ENCODE results near the gene UROC1. TPM values are rescaled to one million over a fixed set of nuclear protein-coding genes. Genes with fewer than 3 reads are reported as not detected.

UROC1 gene
- total and polyA plus RNA-seq, 2 of the 13 experiments (the other 11 are each of a cell fraction or from before 2014, with no cell fraction given) = 0.71 to 1.3 TPM

- TF ChIP-seq, protein P1, sequence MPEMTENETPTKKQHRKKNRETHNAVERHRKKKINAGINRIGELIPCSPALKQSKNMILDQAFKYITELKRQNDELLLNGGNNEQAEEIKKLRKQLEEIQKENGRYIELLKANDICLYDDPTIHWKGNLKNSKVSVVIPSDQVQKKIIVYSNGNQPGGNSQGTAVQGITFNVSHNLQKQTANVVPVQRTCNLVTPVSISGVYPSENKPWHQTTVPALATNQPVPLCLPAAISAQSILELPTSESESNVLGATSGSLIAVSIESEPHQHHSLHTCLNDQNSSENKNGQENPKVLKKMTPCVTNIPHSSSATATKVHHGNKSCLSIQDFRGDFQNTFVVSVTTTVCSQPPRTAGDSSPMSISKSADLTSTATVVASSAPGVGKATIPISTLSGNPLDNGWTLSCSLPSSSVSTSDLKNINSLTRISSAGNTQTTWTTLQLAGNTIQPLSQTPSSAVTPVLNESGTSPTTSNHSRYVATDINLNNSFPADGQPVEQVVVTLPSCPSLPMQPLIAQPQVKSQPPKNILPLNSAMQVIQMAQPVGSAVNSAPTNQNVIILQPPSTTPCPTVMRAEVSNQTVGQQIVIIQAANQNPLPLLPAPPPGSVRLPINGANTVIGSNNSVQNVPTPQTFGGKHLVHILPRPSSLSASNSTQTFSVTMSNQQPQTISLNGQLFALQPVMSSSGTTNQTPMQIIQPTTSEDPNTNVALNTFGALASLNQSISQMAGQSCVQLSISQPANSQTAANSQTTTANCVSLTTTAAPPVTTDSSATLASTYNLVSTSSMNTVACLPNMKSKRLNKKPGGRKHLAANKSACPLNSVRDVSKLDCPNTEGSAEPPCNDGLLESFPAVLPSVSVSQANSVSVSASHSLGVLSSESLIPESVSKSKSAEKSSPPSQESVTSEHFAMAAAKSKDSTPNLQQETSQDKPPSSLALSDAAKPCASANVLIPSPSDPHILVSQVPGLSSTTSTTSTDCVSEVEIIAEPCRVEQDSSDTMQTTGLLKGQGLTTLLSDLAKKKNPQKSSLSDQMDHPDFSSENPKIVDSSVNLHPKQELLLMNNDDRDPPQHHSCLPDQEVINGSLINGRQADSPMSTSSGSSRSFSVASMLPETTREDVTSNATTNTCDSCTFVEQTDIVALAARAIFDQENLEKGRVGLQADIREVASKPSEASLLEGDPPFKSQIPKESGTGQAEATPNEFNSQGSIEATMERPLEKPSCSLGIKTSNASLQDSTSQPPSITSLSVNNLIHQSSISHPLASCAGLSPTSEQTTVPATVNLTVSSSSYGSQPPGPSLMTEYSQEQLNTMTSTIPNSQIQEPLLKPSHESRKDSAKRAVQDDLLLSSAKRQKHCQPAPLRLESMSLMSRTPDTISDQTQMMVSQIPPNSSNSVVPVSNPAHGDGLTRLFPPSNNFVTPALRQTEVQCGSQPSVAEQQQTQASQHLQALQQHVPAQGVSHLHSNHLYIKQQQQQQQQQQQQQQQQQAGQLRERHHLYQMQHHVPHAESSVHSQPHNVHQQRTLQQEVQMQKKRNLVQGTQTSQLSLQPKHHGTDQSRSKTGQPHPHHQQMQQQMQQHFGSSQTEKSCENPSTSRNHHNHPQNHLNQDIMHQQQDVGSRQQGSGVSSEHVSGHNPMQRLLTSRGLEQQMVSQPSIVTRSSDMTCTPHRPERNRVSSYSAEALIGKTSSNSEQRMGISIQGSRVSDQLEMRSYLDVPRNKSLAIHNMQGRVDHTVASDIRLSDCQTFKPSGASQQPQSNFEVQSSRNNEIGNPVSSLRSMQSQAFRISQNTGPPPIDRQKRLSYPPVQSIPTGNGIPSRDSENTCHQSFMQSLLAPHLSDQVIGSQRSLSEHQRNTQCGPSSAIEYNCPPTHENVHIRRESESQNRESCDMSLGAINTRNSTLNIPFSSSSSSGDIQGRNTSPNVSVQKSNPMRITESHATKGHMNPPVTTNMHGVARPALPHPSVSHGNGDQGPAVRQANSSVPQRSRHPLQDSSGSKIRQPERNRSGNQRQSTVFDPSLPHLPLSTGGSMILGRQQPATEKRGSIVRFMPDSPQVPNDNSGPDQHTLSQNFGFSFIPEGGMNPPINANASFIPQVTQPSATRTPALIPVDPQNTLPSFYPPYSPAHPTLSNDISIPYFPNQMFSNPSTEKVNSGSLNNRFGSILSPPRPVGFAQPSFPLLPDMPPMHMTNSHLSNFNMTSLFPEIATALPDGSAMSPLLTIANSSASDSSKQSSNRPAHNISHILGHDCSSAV (CRISPR knock-in tag; IDR thresholded peaks at IDR 0.05; ENCODE audit: borderline replicate concordance) = no peak
- peak; percentile 98 for TF ChIP-seq MAZ (IDR thresholded peaks at IDR 0.05; ENCODE audit: borderline replicate concordance, low read depth, low read length)
- TF ChIP-seq MAZ (CRISPR knock-in tag; IDR thresholded peaks at IDR 0.05; ENCODE audit: low read depth) = peak; percentile 79; the same call in 1 of the 2 replicates
- TF ChIP-seq NFE2 (CRISPR knock-in tag; IDR thresholded peaks at IDR 0.05) = no peak
- TF ChIP-seq MAFK (conservative IDR thresholded peaks at IDR 0.05 in 1 of 2, IDR thresholded peaks at IDR 0.05 in 1 of 2; ENCODE audit: low read length in 2 of 2) = no peak
- TF ChIP-seq NR2F1 (CRISPR knock-in tag; IDR thresholded peaks at IDR 0.05) = peak in 1 of 2 experiments; percentile 38; a peak in 1 of 4 replicates
- peak; percentile 65 for TF ChIP-seq RXRA (CRISPR knock-in tag; IDR thresholded peaks at IDR 0.05)
- TF ChIP-seq KLF6 (CRISPR knock-in tag; IDR thresholded peaks at IDR 0.05) = no peak; the same call in 1 of the 2 replicates
- TF ChIP-seq, protein P2, sequence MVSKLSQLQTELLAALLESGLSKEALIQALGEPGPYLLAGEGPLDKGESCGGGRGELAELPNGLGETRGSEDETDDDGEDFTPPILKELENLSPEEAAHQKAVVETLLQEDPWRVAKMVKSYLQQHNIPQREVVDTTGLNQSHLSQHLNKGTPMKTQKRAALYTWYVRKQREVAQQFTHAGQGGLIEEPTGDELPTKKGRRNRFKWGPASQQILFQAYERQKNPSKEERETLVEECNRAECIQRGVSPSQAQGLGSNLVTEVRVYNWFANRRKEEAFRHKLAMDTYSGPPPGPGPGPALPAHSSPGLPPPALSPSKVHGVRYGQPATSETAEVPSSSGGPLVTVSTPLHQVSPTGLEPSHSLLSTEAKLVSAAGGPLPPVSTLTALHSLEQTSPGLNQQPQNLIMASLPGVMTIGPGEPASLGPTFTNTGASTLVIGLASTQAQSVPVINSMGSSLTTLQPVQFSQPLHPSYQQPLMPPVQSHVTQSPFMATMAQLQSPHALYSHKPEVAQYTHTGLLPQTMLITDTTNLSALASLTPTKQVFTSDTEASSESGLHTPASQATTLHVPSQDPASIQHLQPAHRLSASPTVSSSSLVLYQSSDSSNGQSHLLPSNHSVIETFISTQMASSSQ (IDR thresholded peaks at IDR 0.05; ENCODE audit: low read depth) = no peak
- TF ChIP-seq, protein P2 (CRISPR knock-in tag; IDR thresholded peaks at IDR 0.05; ENCODE audit: borderline replicate concordance) = peak; percentile 70; the same call in 1 of the 2 replicates
- TF ChIP-seq CHD2 (IDR thresholded peaks at IDR 0.05; ENCODE audit: low read depth, low read length) = no peak
- no peak for TF ChIP-seq CEBPG (CRISPR knock-in tag; IDR thresholded peaks at IDR 0.05)
- no peak for TF ChIP-seq HDAC6 (IDR thresholded peaks at IDR 0.05; ENCODE audit: low read depth, low read length)
- TF ChIP-seq CHCHD3 (CRISPR knock-in tag; IDR thresholded peaks at IDR 0.05) = no peak
- TF ChIP-seq ZNF10 (CRISPR knock-in tag; IDR thresholded peaks at IDR 0.05; ENCODE audit: borderline replicate concordance, low read depth) = no peak
- TF ChIP-seq ZBTB7A (CRISPR knock-in tag; IDR thresholded peaks at IDR 0.05) = peak; percentile 48; the same call in 1 of the 2 replicates
- TF ChIP-seq, protein P3, sequence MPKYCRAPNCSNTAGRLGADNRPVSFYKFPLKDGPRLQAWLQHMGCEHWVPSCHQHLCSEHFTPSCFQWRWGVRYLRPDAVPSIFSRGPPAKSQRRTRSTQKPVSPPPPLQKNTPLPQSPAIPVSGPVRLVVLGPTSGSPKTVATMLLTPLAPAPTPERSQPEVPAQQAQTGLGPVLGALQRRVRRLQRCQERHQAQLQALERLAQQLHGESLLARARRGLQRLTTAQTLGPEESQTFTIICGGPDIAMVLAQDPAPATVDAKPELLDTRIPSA (CRISPR knock-in tag; IDR thresholded peaks at IDR 0.05; ENCODE audit: borderline replicate concordance) = no peak
These were observed 6.3 kb upstream of the UROC1 start, which contains the start of gene CHST13 (continued) for GRCh38 chr3:126523745-126524428.
